Superior temporal gyrus (tissue), 1 donor: ENCODE measurements around the gene SLC26A8.
"Not testable (repeated sequence)": the region's sequence is repeated elsewhere in the genome, so short reads cannot be mapped to it uniquely, and the experiment has no call there.

ENCODE experiments used
- DNase-seq: peaks from one replicate; pipeline ENCODE4 v3.0.0-alpha.2; 2016; ENCODE audit errors: extremely low spot score

The SLC26A8 gene

DNA sequence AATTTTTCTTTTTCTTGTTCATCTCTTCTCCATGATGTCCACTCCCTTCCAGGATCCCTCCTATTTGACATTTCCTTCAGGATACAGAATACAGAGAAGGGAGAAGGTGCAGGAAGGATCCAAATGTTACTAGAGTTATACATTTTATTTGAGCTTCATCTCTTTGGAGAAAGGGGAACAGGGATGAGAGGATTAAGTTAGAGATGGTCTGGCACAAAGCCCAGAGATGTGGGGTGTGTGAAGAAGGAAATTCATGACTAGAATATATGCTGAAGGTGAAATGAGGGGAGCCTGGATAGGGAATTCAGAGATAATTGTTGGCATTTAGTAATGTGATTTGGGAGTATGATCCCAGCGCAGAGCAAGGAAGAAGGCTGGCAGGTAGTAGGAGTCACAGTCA is 81.1 kb downstream of the SLC26A8 start:
- peak; percentile 50 for DNase-seq

DNA sequence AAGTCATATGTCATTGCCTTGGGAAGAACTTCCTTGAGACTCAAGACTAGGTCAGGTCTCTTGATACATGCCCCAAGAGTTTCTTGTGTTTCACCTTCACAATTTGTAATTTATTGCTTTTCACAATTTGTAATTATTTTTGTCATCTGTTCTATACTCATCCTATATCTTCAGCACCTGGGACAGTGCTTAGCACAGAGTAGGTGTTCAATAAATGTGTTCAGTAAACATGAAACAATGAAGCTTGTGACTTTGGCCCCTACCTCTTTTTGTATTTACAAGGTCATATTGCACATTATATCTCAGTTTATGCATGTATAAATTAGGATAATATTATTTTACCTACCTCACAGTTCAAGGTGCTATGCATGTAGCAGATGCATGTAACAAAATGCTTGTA is 82.1 kb downstream of the SLC26A8 start:
- no peak for DNase-seq

DNA sequence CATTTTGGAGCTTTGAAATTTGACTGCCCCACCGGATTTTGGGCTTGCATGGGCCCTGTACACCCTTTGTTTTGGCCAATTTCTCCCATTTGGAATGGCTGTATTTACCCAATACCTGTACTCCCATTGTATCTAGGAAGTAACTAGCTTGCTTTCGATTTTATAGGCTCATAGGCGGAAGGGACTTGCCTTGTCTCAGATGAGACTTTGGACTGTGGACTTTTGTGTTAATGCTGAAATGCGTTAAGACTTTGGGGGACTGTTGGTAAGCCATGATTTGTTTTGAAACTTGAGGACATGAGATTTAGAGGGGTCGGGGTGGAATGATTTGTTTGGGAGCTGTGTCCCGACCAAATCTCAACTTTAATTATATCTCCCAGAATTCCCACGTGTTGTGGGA is 83.3 kb downstream of the SLC26A8 start:
- DNase-seq: not testable (repeated sequence)

DNA sequence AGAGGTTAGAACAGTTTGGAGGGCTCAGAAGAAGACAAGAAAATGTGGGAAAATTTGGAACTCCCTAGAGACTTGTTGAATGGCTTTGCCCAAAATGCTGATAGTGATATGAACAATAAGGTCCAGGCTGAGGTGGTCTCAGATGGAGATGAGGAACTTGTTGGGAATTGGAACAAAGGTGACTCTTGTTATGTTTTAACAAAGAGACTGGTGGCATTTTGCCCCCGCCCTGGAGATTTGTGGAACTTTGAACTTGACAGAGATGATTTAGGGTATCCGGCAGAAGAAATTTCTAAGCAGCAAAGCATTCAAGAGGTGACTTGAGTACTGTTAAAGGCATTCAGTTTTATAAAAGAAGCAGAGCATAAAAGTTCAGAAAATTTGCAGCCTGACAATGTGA is 84.4 kb downstream of the SLC26A8 start:
- not testable (repeated sequence) for DNase-seq

DNA sequence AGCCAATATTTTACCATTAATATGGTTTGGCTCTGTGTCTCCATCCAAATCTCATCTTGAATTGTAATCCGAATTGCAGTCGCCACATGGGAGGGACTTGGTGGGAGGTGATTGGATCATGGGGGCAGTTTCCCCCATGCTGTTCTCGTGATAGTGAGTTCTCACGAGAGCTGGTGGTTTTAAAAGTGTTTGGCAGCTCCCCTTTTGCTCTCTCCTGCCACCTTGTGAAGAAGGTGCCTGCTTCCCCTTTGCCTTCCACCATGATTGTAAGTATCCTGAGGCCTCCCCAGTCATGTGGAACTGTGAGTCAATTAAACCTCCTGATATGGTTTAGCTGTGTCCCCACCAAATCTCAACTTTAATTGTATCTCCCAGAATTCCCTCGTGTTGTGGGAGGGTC is 85.2 kb downstream of the SLC26A8 start:
- not testable (repeated sequence) for DNase-seq

DNA sequence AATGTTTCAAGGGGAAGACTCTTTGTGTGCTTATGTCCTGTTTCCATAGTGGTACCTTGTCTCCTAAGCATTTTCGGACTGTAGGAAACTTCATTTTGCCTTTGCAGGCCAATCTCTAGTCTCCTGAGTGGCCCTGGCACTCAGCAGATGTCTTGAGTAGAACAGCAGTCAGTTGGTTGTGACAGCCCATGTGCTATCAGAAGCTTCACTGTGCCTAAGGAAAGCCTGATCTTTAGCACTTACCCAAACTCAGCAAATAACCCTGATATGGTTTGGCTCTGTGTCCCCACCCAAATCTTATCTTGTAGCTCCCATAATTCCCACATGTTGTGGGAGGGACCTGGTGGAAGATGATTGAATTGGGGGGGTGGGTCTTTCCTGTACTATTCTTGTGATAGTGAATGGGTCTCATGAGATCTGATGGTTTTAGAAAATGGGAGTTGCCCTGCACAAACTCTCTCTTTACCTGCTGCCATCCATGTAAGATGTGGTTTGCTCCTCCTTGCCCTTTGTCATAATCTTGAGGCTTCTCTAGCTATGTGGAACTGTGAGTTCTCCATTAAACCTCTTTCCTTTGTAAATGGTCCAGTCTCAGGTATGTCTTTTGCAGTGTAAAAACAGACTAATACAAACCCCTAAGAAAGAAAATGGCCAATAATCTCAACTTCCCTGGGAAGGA is 87.6 kb downstream of the SLC26A8 start:
- no peak for DNase-seq

DNA sequence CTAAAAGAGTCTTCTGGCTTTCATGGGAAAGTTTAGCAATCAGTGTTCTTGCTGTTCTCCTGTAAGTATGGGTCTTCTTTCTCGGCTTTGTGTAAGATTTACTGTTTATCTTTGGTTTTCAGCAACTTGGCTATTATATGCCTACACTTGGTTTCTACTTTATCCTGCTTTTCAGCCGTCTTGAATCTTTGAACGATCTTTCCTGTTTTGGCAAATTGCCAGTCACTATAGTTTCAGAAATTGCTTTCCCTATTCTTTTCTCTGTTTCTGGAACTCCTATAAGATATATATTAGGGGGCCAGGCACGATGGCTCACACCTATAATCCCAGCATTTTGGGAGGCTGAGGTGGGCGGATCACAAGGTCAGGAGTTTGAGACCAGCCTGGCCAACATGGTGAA is 89.0 kb downstream of the SLC26A8 start:
- no peak for DNase-seq

DNA sequence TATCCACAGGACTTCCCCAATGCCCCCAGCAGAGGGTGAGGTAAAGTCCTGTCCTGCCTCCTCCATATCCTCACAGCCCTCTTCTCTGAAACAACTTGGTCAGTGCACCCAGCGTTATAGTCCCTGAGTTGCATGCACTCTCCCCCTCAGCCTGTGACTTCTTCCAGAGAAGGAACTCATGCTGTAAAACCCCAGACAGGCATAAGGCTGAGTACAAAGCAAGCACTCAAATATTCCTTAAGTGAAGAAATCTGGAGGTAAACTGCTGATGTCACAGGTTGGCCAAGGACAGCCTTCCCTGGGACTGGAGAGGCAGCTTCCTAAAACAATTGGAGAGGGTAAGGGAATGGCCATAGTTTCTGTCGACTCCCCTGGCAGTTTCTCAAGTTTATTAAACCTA is 90.6 kb downstream of the SLC26A8 start:
- DNase-seq: no peak

DNA sequence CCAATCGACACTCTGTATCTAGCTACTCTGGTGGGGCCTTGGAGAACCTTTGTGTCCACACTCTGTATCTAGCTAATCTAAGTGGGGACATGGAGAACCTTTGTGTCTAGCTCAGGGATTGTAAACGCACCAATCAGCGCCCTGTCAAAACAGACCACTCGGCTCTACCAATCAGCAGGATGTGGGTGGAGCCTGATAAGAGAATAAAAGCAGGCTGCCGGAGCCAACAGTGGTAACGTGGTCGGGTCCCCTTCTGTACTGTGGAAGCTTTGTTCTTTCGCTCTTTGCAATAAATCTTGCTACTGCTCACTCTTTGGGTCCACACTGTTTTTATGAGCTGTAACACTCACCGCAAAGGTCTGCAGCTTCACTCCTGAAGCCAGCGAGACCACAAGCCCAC is 92.6 kb downstream of the SLC26A8 start:
- DNase-seq: not testable (repeated sequence)

DNA sequence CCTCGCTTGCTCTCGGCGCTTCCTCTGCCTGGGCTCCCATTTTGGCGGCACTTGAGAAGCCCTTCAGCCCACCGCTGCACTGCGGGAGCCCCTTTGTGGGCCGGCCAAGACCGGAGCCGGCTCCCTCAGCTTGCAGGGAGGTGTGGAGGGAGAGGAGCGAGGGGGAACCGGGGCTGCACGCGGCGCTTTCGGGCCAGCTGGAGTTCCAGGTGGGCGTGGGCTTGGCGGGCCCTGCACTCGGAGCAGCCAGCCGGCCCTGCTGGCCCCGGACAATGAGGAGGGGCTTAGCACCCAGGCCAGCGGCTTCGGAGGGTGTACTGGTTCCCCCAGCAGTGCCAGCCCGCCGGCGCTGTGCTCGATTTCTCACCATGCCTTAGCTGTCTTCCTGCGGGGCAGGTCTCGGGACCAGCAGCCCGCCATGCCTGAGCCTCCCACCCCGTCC is 93.3 kb downstream of the SLC26A8 start:
- DNase-seq: no peak

DNA sequence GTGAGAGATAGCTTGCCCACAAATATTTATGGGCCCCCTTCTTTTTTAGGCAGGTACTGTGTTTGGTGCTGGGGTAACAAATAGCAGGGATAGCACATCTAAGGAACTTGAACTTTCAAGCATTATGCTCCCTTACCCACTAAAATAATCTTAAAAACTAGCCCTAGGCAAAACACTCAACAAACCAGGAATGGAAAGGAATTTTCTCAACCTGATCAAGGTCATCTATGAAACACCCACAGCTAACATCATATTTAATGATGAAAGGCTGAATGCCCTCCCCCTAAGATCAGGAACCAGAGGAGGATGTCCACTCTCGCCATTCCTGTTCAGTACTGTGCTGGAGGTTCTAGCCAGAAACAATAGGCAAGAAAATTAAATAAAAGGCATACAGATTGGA is 94.8 kb downstream of the SLC26A8 start:
- DNase-seq: no peak

DNA sequence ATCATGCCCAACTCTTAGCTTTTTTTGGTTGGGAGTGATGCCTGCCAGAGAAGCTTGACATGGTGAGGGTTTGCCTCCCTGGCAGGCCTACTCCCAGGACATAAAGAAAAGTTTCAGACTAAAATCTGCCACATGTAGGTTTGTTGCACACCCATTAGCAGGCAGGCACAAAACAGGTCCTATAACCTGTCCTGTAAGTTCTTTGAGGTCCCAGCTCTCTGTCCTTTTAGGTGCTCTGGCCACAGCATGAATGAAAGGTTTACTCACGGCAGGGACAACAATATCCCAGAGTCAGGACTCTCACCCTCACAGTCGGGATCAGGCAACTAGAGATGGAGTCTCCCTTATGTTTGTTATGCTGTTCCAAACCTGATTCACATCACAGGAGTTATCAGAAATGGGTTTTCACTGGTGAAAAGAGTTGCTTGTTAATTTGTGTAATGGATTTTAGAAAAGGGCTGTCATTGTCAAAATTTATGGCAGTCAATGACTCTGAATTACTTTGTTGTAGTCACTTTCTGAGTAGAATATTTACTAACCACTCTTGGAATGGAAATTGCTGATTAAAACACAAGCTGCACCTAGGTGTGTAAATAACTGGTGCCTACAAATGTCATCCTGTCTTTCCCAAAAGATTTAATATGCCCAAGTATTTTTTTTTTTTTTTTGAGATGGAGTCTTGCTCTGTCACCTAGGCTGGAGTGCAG is 97.8 kb downstream of the SLC26A8 start:
- DNase-seq: no peak

DNA sequence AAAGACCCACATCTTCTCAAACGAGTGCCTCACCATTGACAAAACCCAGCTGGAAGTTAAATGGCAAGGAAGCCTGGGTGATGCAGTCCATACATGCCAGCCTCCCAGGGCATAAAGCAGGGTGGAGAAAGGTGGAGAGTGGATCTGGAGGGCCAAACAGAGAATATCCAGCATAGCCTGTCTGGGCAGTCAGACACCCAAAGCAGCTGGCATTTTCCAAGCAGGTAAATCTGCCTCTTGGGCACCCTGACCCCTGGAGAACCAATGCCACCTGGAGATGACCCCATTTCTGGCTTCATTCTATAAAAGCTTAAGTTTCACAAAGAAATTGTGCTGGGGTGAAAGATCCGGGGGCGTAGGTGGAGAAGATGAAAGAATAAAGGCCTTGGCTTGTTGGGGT is 98.5 kb downstream of the SLC26A8 start:
- DNase-seq: no peak

DNA sequence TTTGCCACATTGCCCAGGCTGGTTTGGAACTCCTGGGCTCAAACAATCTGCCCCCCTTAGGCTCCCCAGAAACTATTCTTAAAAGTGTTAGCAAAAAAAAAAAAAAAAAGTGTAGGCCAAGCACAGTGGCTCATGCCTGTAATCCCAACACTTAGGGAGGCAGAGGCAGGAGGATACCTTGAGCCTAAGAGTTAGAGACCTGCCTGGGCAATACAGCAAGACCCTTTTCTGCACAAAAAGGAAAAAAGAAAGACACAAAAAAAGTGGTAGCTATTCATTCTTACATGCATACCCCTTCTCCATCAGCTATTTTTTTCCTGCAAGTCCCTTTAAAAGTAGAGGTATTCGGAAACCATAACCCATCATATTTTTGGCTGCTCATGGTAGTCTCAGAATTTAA is 100.3 kb downstream of the SLC26A8 start:
- DNase-seq: no peak

DNA sequence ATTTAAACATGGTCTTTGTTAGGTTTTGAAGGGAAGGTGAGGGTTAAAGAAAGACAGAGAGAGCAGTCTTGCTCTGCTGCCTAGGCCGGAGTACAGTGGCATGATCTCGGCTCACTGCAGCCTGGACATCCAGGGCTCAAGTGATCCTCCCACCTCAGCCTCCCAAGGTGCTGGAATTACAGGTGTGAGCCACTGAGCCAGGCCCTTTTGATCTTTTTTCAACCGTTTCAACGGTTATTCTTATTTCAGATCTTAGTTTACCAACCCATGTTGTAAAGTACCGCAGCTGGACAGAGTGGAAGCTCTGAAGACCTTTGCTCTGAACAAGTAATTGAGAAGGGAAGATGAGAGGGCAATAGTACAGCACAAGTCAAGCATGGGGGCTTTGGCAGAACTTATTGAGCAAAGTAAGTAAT is 102.3 kb downstream of the SLC26A8 start:
- DNase-seq: no peak

DNA sequence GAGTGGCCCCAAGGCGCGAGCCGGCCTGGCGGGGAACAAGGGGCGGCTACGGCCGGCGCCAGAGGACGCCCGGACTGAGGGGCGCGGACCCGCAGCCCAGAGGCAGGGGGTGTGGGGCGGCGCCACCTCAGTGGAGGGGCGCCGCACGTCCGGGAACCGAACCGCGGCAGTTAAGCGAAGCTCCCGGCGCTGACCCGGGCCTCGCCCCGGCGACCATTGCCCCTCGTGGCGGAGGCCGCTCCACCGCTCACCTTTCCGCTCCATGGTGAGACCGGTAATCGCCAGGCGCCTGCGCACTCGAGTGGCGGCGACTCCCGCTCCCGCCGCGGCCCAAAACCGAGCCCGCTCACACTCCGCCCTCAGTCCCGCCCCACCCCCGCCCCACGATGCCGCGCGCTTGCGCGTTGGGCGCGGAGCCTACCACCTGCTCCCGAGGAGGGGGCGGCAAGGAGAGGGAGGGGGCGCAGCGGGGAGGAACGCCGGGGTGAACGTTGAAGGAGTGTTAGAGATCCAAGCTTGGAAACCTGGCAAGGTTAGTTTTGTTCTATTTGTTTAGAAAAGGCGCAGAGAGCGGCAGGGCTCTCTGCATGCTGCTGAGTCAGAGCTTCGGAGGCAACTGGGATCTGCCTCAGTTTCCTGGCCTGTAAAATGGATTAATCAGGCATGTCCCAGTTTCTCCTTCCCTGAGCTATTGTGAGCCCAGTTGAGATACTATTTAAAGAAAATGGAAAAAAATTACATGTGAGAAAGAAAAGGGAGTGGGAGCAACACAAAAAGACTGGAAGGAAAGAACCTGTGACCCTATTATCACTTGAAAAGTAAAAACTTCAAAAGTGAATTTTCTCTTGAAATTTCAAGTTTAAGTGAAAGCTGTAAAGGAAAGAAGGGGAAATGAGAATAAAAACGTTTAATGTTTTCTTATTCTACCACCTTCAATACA is 103.4 kb downstream of the SLC26A8 start, which contains the start of gene SRPK1:
Gene SRPK1, minus strand, starts transcription at position 306 of the 940 bp plus-strand sequence. Its CDS starts 42 bp downstream, at position 264.
- peak; percentile 80 for DNase-seq

DNA sequence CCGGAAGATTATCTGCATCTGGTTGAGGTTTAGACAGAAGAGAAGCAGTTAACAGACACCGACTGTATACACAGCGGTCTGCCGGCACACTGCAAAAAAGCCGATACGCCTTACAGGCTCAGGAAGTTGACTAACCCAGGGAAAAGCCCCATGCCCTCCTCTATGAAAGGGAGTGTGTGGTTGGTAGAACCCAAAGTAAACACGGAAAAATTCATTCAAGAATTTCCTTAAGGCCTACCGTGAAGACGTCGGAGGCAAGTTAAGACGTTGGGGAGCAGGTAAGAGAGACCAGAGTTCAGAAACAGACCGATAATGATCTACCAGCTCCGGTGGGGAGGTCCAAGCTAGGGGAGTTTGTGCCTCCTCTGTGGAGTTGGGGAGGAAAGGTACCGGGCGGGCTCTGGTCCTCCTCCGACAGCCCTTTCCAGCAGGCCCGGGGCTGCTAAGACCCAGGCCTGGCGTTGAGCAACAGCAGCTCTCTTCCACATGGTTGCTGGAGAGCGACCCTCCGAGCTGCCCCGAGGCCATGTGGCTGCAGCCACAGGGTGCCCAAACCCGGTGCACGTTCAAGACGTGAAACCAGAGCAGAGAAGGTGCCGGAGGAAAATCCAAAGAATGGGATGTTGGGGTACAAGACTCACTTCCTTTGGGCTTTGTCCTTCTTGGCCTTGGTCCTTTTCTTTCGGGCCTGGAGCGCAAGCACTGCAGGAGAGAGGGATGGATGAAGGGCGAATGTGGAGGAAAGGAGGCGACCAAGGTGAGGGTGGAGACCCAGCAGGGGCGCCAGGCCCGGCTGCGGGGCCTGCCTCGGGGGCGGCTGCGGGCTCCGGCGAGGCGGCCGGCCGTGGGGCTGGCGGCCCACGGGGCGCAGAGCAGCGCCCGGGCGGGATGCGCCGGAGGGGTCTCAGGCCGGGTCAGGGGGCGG is 104.4 kb downstream of the SLC26A8 start:
- DNase-seq: peak; percentile 30

DNA sequence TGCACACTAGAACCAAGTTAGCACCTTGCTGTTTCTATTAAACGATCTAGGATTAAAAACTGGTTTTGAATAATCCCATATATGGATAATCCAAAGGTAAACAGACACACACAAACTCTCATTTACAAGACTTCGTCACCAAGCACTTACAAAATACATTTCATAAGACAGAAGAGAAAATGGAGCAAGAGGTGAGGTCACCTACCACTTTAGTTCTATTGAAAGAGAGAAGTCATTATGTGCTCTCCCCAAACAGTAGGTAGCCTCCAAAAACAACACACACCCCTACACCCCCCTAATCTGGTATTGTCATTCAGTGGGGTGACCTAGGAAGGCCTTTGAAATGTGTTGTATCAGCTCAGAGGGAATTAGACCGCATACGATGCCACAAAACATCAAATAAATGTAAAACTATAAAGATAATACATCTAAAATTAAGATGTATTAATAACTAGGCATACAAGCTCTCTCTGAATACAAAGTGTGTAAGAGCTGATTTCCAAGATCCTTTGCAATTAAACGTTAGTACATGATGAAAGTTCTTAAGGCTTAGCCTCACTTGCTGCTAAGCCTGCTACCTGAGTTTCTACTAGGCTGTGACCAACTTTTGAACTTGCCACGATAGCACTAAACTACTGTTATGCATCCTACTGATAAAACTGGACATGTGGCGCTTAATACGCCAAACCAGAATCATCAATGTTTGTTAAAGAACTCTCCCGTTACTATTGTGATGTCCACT is 105.2 kb downstream of the SLC26A8 start:
- DNase-seq: peak; percentile 42

DNA sequence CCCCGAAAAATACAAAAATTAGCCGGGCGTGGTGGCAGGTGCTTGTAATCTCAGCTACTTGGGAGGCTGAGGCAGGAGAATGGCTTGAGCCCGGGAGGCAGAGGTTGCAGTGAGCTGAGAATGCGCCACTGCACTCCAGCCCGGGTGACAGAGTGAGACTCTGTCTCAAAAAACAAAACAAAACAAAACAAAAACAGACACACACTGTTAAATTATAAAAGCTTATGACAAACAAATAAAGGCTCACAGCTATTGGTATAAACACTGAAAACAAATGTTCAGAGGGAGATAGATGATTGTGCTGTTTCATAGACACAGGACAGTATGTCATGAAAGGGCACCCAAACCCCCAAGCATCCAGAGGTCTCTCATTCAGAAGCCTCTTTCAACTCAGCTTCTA is 107.5 kb downstream of the SLC26A8 start:
- not testable (repeated sequence) for DNase-seq

DNA sequence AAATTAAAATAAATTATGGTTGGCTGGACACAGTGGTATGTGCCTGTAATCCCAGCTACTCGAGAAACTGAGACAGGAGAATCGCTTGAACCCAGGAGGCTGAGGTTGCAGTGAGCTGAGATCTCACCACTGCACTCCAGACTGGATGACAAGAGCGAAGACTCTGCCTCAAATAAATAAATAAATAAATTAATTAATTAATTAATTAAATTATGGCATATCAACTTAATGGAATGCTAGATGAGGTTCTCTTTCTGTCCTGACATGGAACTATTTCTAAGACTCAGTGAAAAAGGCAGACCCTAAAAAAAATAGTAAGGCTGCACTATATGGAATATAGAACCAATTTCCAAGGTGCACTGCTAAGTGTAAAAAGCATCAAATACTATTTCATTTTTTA is 108.4 kb downstream of the SLC26A8 start:
- no peak for DNase-seq
